Upper lobe of left lung (tissue), 6 donors: Measurements from ENCODE around the gene ORMDL3. TPM values are rescaled to one million over a fixed set of nuclear protein-coding genes. Genes with fewer than 3 reads are reported as not detected.

Source experiments
- ATAC-seq, 2 donors: fragments of 200-7000 bp; cut with Tn5 transposase; one replicate each; pipeline ENCODE4 v1.9.1; 2022; ENCODE audit warnings: mild to moderate bottlenecking in 2 of 2, moderate library complexity in 2 of 2; ENCODE audit not compliant: low FRiP score in 2 of 2
- DNase-seq, 2 donors: peaks; one replicate each; pipeline ENCODE4 v3.0.0-alpha.2; 2019 to 2020
- H3K27ac ChIP-seq, 4 donors: fragments of 200-600 bp; sonication (generic); one replicate each; pipeline ENCODE4 v1.5.1; 2016 to 2019
- H3K27me3 ChIP-seq, 4 donors: fragments of 200-600 bp; sonication (generic); one replicate each; pipeline ENCODE4 v1.5.1; 2017 to 2019
- H3K36me3 ChIP-seq, 4 donors: fragments of 200-600 bp; sonication (generic); one replicate each; pipeline ENCODE4 v1.5.1; 2016 to 2019
- H3K4me1 ChIP-seq, 4 donors: fragments of 200-600 bp; sonication (generic); one replicate each; pipeline ENCODE4 v1.5.1; 2018 to 2019
- H3K4me3 ChIP-seq, 4 donors: fragments of 200-600 bp; sonication (generic); one replicate each; pipeline ENCODE4 v1.5.1; 2017 to 2019; ENCODE audit warnings: mild to moderate bottlenecking in 2 of 4, moderate library complexity in 1 of 4
- H3K9me3 ChIP-seq, 4 donors: fragments of 200-600 bp; sonication (generic); one replicate each; pipeline ENCODE4 v1.5.1; 2018 to 2019
- CTCF ChIP-seq, 6 experiments: fragments of 450-650 bp in 4 of 6; fragments of 200-600 bp in 2 of 6; sonication (generic) in 2 of 6; IDR thresholded peaks; one replicate each; pipeline ENCODE4 v1.5.1; 2016 to 2019; ENCODE audit warnings: antibody characterized with exemption in 6 of 6
- EP300 ChIP-seq, 4 donors: sonication (generic); formaldehyde crosslinking; IDR thresholded peaks; one replicate each; pipeline ENCODE4 v1.5.1; 2017; ENCODE audit warnings: antibody characterized with exemption in 4 of 4, control low read depth in 2 of 4
- POLR2A ChIP-seq, 4 donors: fragments of 450-650 bp; IDR thresholded peaks; one replicate each; pipeline ENCODE4 v1.5.1; 2016 to 2017; ENCODE audit warnings: antibody characterized with exemption in 4 of 4, mild to moderate bottlenecking in 2 of 4
- POLR2AphosphoS5 ChIP-seq, 2 donors: sonication (generic); formaldehyde crosslinking; IDR thresholded peaks; one replicate each; pipeline ENCODE4 v1.5.1; 2017; ENCODE audit warnings: antibody characterized with exemption in 2 of 2
- WGBS, 2 donors: methylation state at CpG; one replicate each; pipeline ENCODE4 v1.1.5; 2017 to 2018; 5-methylcytosine and 5-hydroxymethylcytosine counted together
- total RNA-seq, 6 donors: library from RNA; depleted of rRNA in 4 of 6; stranded (reverse); fragments of >200 nt in 4 of 6; gene quantifications; one replicate each; pipeline versions ENCODE4 v1.1.0 to v1.2.1, GENCODE V29; 2016 to 2021
- donor health status: DM: no; HTN: no; CAD: no; lungs with moderate emphysema.
- donor health status: DM: no; HTN: yes; CAD: no; lungs with severe emphysema.

ORMDL3 gene
- total RNA-seq, 6 donors from 2014 or later, result 69.9 to 99.6 (median 82.7) TPM

- Histone ChIP-seq H3K4me3 (no peak overlapping the region), H3K27ac (no peak overlapping the region), H3K27me3 (peaks cover 0 to 8% (median 0%) of the 10 kb centered on the region in 4 donors), H3K36me3 (no peaks in the 10 kb centered on the region), H3K4me1 (peaks cover 0 to 4% (median 0%) of the 10 kb centered on the region in 4 donors), H3K9me3 (peaks cover 0 to 7% (median 3%) of the 10 kb centered on the region in 4 donors)
- ATAC-seq (no peak), DNase-seq (no peak)
- WGBS, 2 donors, result 65 to 86% methylated on average over 2 of the region's 2 CpGs
- peak in 2 of 6 experiments; percentile 11 to 43 for TF ChIP-seq CTCF (IDR thresholded peaks at IDR 0.05)
- TF ChIP-seq EP300 (IDR thresholded peaks at IDR 0.05), result no peak
- TF ChIP-seq POLR2A (IDR thresholded peaks at IDR 0.05), result no peak
These were observed 54.6 kb downstream of the ORMDL3 start for GRCh38 chr17:39872751-39873150.

DNA sequence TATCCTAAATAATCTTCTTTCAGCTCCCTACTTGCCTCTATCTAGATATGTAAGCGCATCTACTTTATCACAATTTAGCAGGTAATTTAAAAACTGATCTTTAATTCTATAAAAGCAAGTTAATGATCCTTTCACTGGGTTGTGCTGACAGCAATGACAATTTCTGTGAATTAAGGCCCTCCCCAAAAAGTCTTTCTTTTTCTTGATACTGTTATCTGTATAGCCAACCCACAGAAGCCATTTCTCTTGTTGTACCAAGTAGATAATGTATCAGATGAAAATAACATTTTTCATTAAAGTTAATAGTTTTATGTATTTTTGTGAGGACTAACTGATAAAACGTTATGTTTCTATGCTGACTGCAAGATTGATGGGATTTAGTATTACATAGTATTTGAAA lies 55.6 kb downstream of the ORMDL3 start:
- TF ChIP-seq POLR2AphosphoS5 (IDR thresholded peaks at IDR 0.05), result no peak
- TF ChIP-seq CTCF (IDR thresholded peaks at IDR 0.05), result no peak
- TF ChIP-seq POLR2A (IDR thresholded peaks at IDR 0.05), result no peak
- no peak for TF ChIP-seq EP300 (IDR thresholded peaks at IDR 0.05)
- H3K9me3 ChIP-seq, result peaks cover 0 to 10% (median 4%) of the 10 kb centered on the region in 4 donors
- peaks cover 0 to 4% (median 0%) of the 10 kb centered on the region in 4 donors for H3K4me1 ChIP-seq
- no peaks in the 10 kb centered on the region for H3K36me3 ChIP-seq
- WGBS, 2 donors, result 80 to 84% methylated on average over 2 of the region's 2 CpGs
- H3K27ac ChIP-seq, result no peak overlapping the region
- ATAC-seq (no peak), DNase-seq (no peak)
- no peak overlapping the region for H3K4me3 ChIP-seq
- peaks cover 0 to 8% (median 0%) of the 10 kb centered on the region in 4 donors for H3K27me3 ChIP-seq

Other genes with a start within 250 kb of the ORMDL3 start
- gene PGAP3, start 239.5 kb downstream of the ORMDL3 start, total RNA-seq, result 10 to 100 TPM; 15.2 to 64.0 (median 27.9) TPM
- gene ERBB2, start 227.5 kb downstream of the ORMDL3 start, total RNA-seq, result 100 to 1,000 TPM in 4 of 6 donors, 10 to 100 TPM in 2; 88.6 to 126 (median 112) TPM
- 10 to 100 TPM; 26.2 to 54.1 (median 43.2) TPM for gene MIEN1, start 197.1 kb downstream of the ORMDL3 start, total RNA-seq
- 10 to 100 TPM; 19.9 to 82.8 (median 31.1) TPM for gene GRB7, start 189.7 kb downstream of the ORMDL3 start, total RNA-seq
- 10 to 100 TPM in 1 of 6 donors, 1 to 10 TPM in 5; 2.2 to 14.9 (median 4.9) TPM for gene IKZF3, start 63.3 kb downstream of the ORMDL3 start, total RNA-seq
- gene ZPBP2, start 59.4 kb downstream of the ORMDL3 start, total RNA-seq, result not detected
- gene GSDMB, start 9.0 kb downstream of the ORMDL3 start, total RNA-seq, result 10 to 100 TPM in 3 of 6 donors, 1 to 10 TPM in 3; 5.6 to 73.3 (median 17.8) TPM
- not detected for gene LRRC3C, start 131 bp upstream of the ORMDL3 start, total RNA-seq
- gene GSDMA, start 35.4 kb upstream of the ORMDL3 start, total RNA-seq, result under 1 TPM in 4 of 6 donors, not detected in 2; 0.14 to 0.61 (median 0.51) TPM
- 100 to 1,000 TPM in 2 of 6 donors, 10 to 100 TPM in 4; 55.5 to 117 (median 78.8) TPM for gene PSMD3, start 53.2 kb upstream of the ORMDL3 start, total RNA-seq
- 10 to 100 TPM in 1 of 6 donors, 1 to 10 TPM in 5; 1.6 to 14.4 (median 2.7) TPM for gene CSF3, start 87.8 kb upstream of the ORMDL3 start, total RNA-seq
- gene MED24, start 126.8 kb upstream of the ORMDL3 start, total RNA-seq, result 100 to 1,000 TPM in 1 of 6 donors, 10 to 100 TPM in 5; 36.5 to 157 (median 71.0) TPM
- 10 to 100 TPM; 31.0 to 55.3 (median 49.9) TPM for gene THRA, start 135.4 kb upstream of the ORMDL3 start, total RNA-seq
- 10 to 100 TPM in 5 of 6 donors, 1 to 10 TPM in 1; 3.8 to 24.7 (median 15.8) TPM for gene NR1D1, start 173.0 kb upstream of the ORMDL3 start, total RNA-seq
- gene MSL1, start 194.4 kb upstream of the ORMDL3 start, total RNA-seq, result 100 to 1,000 TPM in 3 of 6 donors, 10 to 100 TPM in 3; 57.6 to 240 (median 97.0) TPM
- 100 to 1,000 TPM in 2 of 6 donors, 10 to 100 TPM in 4; 52.2 to 141 (median 75.0) TPM for gene CASC3, start 212.9 kb upstream of the ORMDL3 start, total RNA-seq
- 10 to 100 TPM in 4 of 6 donors, 1 to 10 TPM in 2; 7.6 to 44.0 (median 13.5) TPM for gene RAPGEFL1, start 249.9 kb upstream of the ORMDL3 start, total RNA-seq